Endodermal cell (in vitro differentiated cells): Measurements from ENCODE around the gene MRM2. TPM values are rescaled to one million over a fixed set of nuclear protein-coding genes. Genes with fewer than 3 reads are reported as not detected.

Experiments
- DNase-seq: peaks from one replicate; pipeline ENCODE4 v3.0.0-alpha.2; 2017
- H3K27ac ChIP-seq: 2 replicates; pipeline ENCODE4 v1.5.1; 2013; ENCODE audit warnings: mild to moderate bottlenecking, low read depth, low read length, moderate library complexity
- H3K27me3 ChIP-seq: 2 replicates; pipeline ENCODE4 v1.6.1; 2013; ENCODE audit warnings: mild to moderate bottlenecking, low read length, moderate library complexity; ENCODE audit not compliant: insufficient read depth, control insufficient read depth, poor library complexity, severe bottlenecking
- H3K36me3 ChIP-seq: 2 replicates; pipeline ENCODE4 v1.7.0; 2013; ENCODE audit warnings: mild to moderate bottlenecking, low read length, moderate library complexity; ENCODE audit not compliant: control insufficient read depth, insufficient read depth
- H3K4me1 ChIP-seq: one replicate; pipeline ENCODE4 v1.7.0; 2013; ENCODE audit warnings: low read length; ENCODE audit not compliant: control insufficient read depth, insufficient read depth
- H3K4me3 ChIP-seq: 2 replicates; pipeline ENCODE4 v1.5.1; 2013; ENCODE audit warnings: mild to moderate bottlenecking, low read length, moderate library complexity
- H3K9ac ChIP-seq: 2 replicates; pipeline ENCODE4 v1.6.1; 2013; ENCODE audit warnings: mild to moderate bottlenecking, low read length, moderate library complexity; ENCODE audit not compliant: poor library complexity, severe bottlenecking; ENCODE audit errors: extremely low read depth
- H3K9me3 ChIP-seq: 2 replicates; pipeline ENCODE4 v1.6.1; 2013; ENCODE audit warnings: mild to moderate bottlenecking, low read length, moderate library complexity; ENCODE audit not compliant: control insufficient read depth
- H3K27ac Mint-ChIP-seq: 2 replicates; pipeline ENCODE4 v1.8.0; 2020; ENCODE audit warnings: mixed read lengths
- H3K27me3 Mint-ChIP-seq: 2 replicates; pipeline ENCODE4 v1.8.0; 2021; ENCODE audit warnings: mild to moderate bottlenecking, mixed read lengths; ENCODE audit not compliant: insufficient read depth
- H3K36me3 Mint-ChIP-seq: 2 replicates; pipeline ENCODE4 v1.8.0; 2020; ENCODE audit warnings: low read depth, mixed read lengths
- H3K4me1 Mint-ChIP-seq: 2 replicates; pipeline ENCODE4 v1.8.0; 2020; ENCODE audit warnings: mixed read lengths
- H3K4me3 Mint-ChIP-seq: 2 replicates; pipeline ENCODE4 v1.8.0; 2020; ENCODE audit warnings: mild to moderate bottlenecking, moderate library complexity, mixed read lengths
- H3K9me3 Mint-ChIP-seq: 2 replicates; pipeline ENCODE4 v1.8.0; 2020; ENCODE audit warnings: mild to moderate bottlenecking, mixed read lengths
- WGBS, 2 experiments: methylation state at CpG; one replicate each; pipeline versions ENCODE4 v1.1.5 to v1.1.7; 2013; ENCODE audit warnings: missing lambda C conversion rate in 2 of 2, mixed read lengths in 1 of 2; ENCODE audit not compliant: insufficient coverage in 1 of 2, insufficient read length in 1 of 2; 5-methylcytosine and 5-hydroxymethylcytosine counted together
- long read RNA-seq, 4 experiments: library from polyadenylated mRNA in 2 of 4; library from RNA in 1 of 4; library from capped mRNA in 1 of 4; stranded (forward) in 3 of 4; unstranded in 1 of 4; transcript quantifications; one replicate each; pipeline ENCODE4 v2.0.0, GENCODE V29; 2020 to 2021; ENCODE audit warnings: inconsistent platforms in 1 of 4
- polyA plus RNA-seq, 2 experiments: library from polyadenylated mRNA; stranded (reverse); fragments of 50-300 nt; gene quantifications; one replicate each; pipeline ENCODE4 v1.2.3, GENCODE V29; 2013
- total RNA-seq, 2 donors: library from RNA; stranded (reverse); fragmentation: NEBNext Ultra II Directional in 1 of 2; extraction: Animal tissue kit (Norgen Biotek cat#: 25700) in 1 of 2; gene quantifications; 2 replicates in 1 of 2; 3 replicates in 1 of 2; pipeline ENCODE4 v1.2.1, GENCODE V29; 2021
- TF ChIP-seq, protein P1 (sequence below): fragments of 200-600 bp; sonication (generic); conservative IDR thresholded peaks from 2 replicates; pipeline ENCODE4 v1.5.0; 2021; ENCODE audit warnings: antibody characterized with exemption, mild to moderate bottlenecking

The MRM2 gene
- 10 to 100 TPM; 38.9 TPM for total RNA-seq
- polyA plus RNA-seq (2013, experiment 1 of 2): 33.3 TPM
- polyA plus RNA-seq (2013, experiment 2 of 2): 31.5 TPM
- long read RNA-seq, experiment 1, partial matches to known transcripts: 9 of 21 reads
- long read RNA-seq, experiment 1, other reads (novel, unspliced or antisense): 6 of 21 reads
- long read RNA-seq, experiment 2, transcript MRM2-204 (3 exons, 1,819 nt): minor isoform, 7 of 64 reads
- long read RNA-seq, experiment 2, transcript MRM2-201 (3 exons, 1,601 nt): major isoform, 34 of 64 reads
- long read RNA-seq, experiment 2, partial matches to known transcripts: 6 of 64 reads
- long read RNA-seq, experiment 2, other reads (novel, unspliced or antisense): 15 of 64 reads
- long read RNA-seq, experiment 3, transcript MRM2-205 (4 exons, 2,511 nt): minor isoform, 21 of 253 reads
- long read RNA-seq, experiment 3, transcript MRM2-201 (3 exons, 1,601 nt): major isoform, 105 of 253 reads
- long read RNA-seq, experiment 3, transcript MRM2-204 (3 exons, 1,819 nt): minor isoform, 17 of 253 reads
- long read RNA-seq, experiment 3, partial matches to known transcripts: 26 of 253 reads
- long read RNA-seq, experiment 3, other reads (novel, unspliced or antisense): 83 of 253 reads
- long read RNA-seq, experiment 4, transcript MRM2-204 (3 exons, 1,819 nt): minor isoform, 7 of 143 reads
- long read RNA-seq, experiment 4, transcript MRM2-201 (3 exons, 1,601 nt): major isoform, 80 of 143 reads
- long read RNA-seq, experiment 4, partial matches to known transcripts: 11 of 143 reads
- long read RNA-seq, experiment 4, other reads (novel, unspliced or antisense): 45 of 143 reads

GRCh38 chr7:2241580-2242540 is at the start of gene MRM2, which contains the start of gene NUDT1:
Gene MRM2, minus strand, starts transcription at chr7:2242205. Its CDS starts 36 bp downstream, at chr7:2242169.
Gene NUDT1, plus strand, starts transcription at chr7:2242226. Its CDS starts 2,349 bp downstream, at chr7:2244575.
- TF ChIP-seq, protein P1, sequence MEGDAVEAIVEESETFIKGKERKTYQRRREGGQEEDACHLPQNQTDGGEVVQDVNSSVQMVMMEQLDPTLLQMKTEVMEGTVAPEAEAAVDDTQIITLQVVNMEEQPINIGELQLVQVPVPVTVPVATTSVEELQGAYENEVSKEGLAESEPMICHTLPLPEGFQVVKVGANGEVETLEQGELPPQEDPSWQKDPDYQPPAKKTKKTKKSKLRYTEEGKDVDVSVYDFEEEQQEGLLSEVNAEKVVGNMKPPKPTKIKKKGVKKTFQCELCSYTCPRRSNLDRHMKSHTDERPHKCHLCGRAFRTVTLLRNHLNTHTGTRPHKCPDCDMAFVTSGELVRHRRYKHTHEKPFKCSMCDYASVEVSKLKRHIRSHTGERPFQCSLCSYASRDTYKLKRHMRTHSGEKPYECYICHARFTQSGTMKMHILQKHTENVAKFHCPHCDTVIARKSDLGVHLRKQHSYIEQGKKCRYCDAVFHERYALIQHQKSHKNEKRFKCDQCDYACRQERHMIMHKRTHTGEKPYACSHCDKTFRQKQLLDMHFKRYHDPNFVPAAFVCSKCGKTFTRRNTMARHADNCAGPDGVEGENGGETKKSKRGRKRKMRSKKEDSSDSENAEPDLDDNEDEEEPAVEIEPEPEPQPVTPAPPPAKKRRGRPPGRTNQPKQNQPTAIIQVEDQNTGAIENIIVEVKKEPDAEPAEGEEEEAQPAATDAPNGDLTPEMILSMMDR: no peak
- H3K4me1 Mint-ChIP-seq: peaks cover 8% of the 10 kb centered on the region
- Histone ChIP-seq H3K9ac (peak within 1 kb of the TSS; percentile 74), H3K36me3 (peaks cover 32% of the 10 kb centered on the region), H3K27me3 (no peaks in the 10 kb centered on the region), H3K4me1 (no peaks in the 10 kb centered on the region), H3K27ac (no peak within 1 kb of the TSS), H3K9me3 (no peaks in the 10 kb centered on the region), H3K4me3 (peak within 1 kb of the TSS; percentile 95)
- H3K27me3 Mint-ChIP-seq: no peaks in the 10 kb centered on the region
- WGBS, 2 experiments: 0% methylated on average over 54 to 81 of the region's 81 CpGs
- peak within 1 kb of the TSS; percentile 96 for H3K27ac Mint-ChIP-seq
- peak; percentile 95 for DNase-seq
- H3K9me3 Mint-ChIP-seq: no peaks in the 10 kb centered on the region
- H3K4me3 Mint-ChIP-seq: peak within 1 kb of the TSS; percentile 91
- peaks cover 36% of the 10 kb centered on the region for H3K36me3 Mint-ChIP-seq

- Mint-ChIP-seq H3K36me3 (peaks cover 12% of the 10 kb centered on the region), H3K4me3 (no peak overlapping the region), H3K27me3 (no peaks in the 10 kb centered on the region), H3K27ac (peak overlapping the region; percentile 44), H3K4me1 (peaks cover 3% of the 10 kb centered on the region), H3K9me3 (no peaks in the 10 kb centered on the region)
- WGBS, 2 experiments: 93 to 100% methylated on average over 5 to 6 of the region's 6 CpGs
- Histone ChIP-seq H3K9ac (no peak overlapping the region), H3K4me3 (no peak overlapping the region), H3K9me3 (no peaks in the 10 kb centered on the region), H3K27me3 (no peaks in the 10 kb centered on the region), H3K36me3 (no peaks in the 10 kb centered on the region), H3K27ac (no peak overlapping the region), H3K4me1 (no peaks in the 10 kb centered on the region)
- DNase-seq: no peak
- TF ChIP-seq, protein P1: no peak
These were observed 48.9 kb upstream of the MRM2 start for GRCh38 chr7:2290877-2291276.

- 90 to 98% methylated on average over 9 to 13 of the region's 13 CpGs for WGBS, 2 experiments
- Mint-ChIP-seq H3K27me3 (no peaks in the 10 kb centered on the region), H3K36me3 (peaks cover 13% of the 10 kb centered on the region), H3K9me3 (no peaks in the 10 kb centered on the region), H3K27ac (no peak overlapping the region), H3K4me1 (peaks cover 3% of the 10 kb centered on the region), H3K4me3 (no peak overlapping the region)
- H3K27ac ChIP-seq: no peak overlapping the region
- H3K4me3 ChIP-seq: no peak overlapping the region
- no peaks in the 10 kb centered on the region for H3K27me3 ChIP-seq
- DNase-seq: no peak
- H3K36me3 ChIP-seq: no peaks in the 10 kb centered on the region
- no peaks in the 10 kb centered on the region for H3K4me1 ChIP-seq
- no peak overlapping the region for H3K9ac ChIP-seq
- TF ChIP-seq, protein P1: no peak
- H3K9me3 ChIP-seq: no peaks in the 10 kb centered on the region
These were observed 47.6 kb upstream of the MRM2 start for GRCh38 chr7:2289621-2290020.
